GM21737 (cell line): ENCODE data around the gene SOD3.

Source experiments
- ATAC-seq: cut with Tn5 transposase; IDR thresholded peaks from one replicate; pipeline ENCODE4 v1.9.1; 2021; ENCODE audit warnings: mild to moderate bottlenecking, moderate library complexity; ENCODE audit not compliant: unreplicated experiment

The SOD3 gene

GRCh38 chr4:24775032-24775605, 20.3 kb upstream of the SOD3 start:
- ATAC-seq: no peak

- no peak for ATAC-seq
Observed at GRCh38 chr4:24775750-24776149, 19.6 kb upstream of the SOD3 start.

- ATAC-seq: no peak
Observed at GRCh38 chr4:24777536-24778463, 17.6 kb upstream of the SOD3 start.

GRCh38 chr4:24778464-24779225, 16.7 kb upstream of the SOD3 start:
- no peak for ATAC-seq

GRCh38 chr4:24780936-24781495, 14.4 kb upstream of the SOD3 start:
- ATAC-seq: no peak

- ATAC-seq: no peak
Observed at GRCh38 chr4:24781999-24782745, 13.2 kb upstream of the SOD3 start.

GRCh38 chr4:24783506-24783905, 11.9 kb upstream of the SOD3 start:
- no peak for ATAC-seq

GRCh38 chr4:24791043-24791442, 4.3 kb upstream of the SOD3 start:
- ATAC-seq: no peak

GRCh38 chr4:24792552-24792951, 2.8 kb upstream of the SOD3 start:
- ATAC-seq: no peak

GRCh38 chr4:24793219-24794005, 2.0 kb upstream of the SOD3 start:
- no peak for ATAC-seq

GRCh38 chr4:24794051-24794450, 1.3 kb upstream of the SOD3 start:
- no peak for ATAC-seq

- no peak for ATAC-seq
Observed at GRCh38 chr4:24794480-24794879, 893 bp upstream of the SOD3 start.

- ATAC-seq: no peak
Observed at GRCh38 chr4:24795666-24796381, 451 bp downstream of the SOD3 start.

- ATAC-seq: no peak
Observed at GRCh38 chr4:24796620-24797019, 1.2 kb downstream of the SOD3 start.

- ATAC-seq: no peak
Observed at GRCh38 chr4:24798036-24798610, 2.8 kb downstream of the SOD3 start.

- ATAC-seq: no peak
Observed at GRCh38 chr4:24799196-24799543, 3.8 kb downstream of the SOD3 start.

- no peak for ATAC-seq
Observed at GRCh38 chr4:24799544-24800324, 4.4 kb downstream of the SOD3 start.

GRCh38 chr4:24800325-24800895, 5.0 kb downstream of the SOD3 start:
- ATAC-seq: no peak
